GM12864 (cell line): ENCODE results near the gene SEC16A.

Experiments used
- DNase-seq: peaks from one replicate; pipeline ENCODE4 v3.0.0-alpha.2; 2011; ENCODE audit warnings: low read depth
- H3K4me3 ChIP-seq: 2 replicates; pipeline ENCODE4 v1.5.1; 2011; ENCODE audit warnings: mild to moderate bottlenecking, low read depth, low read length, control low read depth
- TF ChIP-seq, protein P1 (sequence below): IDR thresholded peaks from 2 replicates; pipeline ENCODE4 v1.5.1; 2011; ENCODE audit warnings: low read depth, mild to moderate bottlenecking, moderate library complexity, low read length, control low read depth, inconsistent platforms; ENCODE audit errors: missing control alignments

Gene SEC16A

DNA sequence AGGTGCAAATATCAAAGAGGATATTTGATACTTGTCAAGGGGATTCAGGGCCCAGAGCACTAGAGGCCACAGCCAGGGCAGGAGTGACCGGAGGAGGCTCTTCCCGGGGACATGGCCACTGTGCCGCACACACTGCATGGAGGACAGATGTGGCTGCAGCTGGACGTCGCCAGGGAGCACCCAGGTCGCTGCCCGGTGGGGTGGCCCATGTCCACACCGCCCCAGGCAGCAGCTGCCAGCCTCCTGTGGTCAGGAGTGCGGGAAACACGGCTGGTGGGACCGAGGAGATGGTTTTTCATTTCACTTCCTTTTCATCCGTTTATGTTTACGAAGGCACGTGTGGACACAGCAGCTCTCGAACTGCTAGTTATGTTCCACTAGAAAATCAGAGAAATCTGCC lies 15.1 kb downstream of the SEC16A start:
- no peak overlapping the region for H3K4me3 ChIP-seq
- TF ChIP-seq, protein P1, sequence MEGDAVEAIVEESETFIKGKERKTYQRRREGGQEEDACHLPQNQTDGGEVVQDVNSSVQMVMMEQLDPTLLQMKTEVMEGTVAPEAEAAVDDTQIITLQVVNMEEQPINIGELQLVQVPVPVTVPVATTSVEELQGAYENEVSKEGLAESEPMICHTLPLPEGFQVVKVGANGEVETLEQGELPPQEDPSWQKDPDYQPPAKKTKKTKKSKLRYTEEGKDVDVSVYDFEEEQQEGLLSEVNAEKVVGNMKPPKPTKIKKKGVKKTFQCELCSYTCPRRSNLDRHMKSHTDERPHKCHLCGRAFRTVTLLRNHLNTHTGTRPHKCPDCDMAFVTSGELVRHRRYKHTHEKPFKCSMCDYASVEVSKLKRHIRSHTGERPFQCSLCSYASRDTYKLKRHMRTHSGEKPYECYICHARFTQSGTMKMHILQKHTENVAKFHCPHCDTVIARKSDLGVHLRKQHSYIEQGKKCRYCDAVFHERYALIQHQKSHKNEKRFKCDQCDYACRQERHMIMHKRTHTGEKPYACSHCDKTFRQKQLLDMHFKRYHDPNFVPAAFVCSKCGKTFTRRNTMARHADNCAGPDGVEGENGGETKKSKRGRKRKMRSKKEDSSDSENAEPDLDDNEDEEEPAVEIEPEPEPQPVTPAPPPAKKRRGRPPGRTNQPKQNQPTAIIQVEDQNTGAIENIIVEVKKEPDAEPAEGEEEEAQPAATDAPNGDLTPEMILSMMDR = no peak
- DNase-seq = no peak

DNA sequence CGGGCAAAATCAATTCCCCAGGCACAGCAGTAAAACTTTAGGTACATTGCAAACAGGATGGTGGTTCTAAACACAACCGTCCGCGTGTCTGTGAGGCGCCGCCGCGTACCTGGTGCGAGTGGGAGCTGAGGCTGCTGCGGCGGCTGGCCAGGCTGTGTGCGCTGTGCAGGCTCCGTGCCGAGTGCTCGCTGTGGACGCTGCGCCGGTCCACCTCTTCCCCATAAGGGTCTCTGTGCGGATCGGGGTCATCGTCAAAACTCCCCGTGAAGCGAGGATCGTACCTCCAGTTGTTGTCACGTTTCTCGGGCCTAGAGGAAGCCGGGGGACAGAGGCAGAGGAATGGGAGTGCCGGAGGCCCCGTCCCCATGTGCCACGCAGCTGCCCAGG lies 16.7 kb downstream of the SEC16A start:
- H3K4me3 ChIP-seq = no peak overlapping the region
- no peak for DNase-seq
- TF ChIP-seq, protein P1 = no peak

DNA sequence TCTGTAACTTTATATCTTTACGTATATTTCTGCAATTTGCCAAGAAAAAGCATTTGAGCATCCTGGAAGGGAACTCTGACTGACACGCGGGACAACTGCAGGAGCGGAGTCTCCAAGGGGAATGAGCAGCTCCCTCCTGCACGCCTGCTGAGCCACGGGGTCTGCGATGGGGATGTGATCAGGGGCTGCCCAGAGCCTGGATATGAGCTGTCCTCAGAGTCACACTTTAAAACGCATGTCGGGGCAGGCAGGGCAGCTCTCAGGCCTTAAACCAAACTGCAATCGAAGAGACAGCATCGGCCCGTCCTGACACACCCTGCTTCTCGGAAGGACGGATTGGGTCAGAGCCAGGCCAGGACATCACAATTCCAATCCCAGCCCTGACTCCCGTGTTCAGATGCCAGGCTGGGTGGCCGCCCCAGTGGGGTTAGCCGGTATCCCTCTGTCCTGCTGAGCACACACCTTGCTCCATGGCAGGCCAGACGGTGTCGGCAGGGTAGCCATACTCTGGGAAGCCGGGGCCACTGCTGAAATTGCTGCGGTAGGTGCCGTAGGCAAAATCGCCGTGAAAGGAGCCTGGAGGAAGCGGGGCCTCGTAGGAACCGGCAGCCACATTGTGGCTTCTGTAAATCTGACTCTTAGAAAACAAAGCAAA lies 17.2 kb downstream of the SEC16A start:
- DNase-seq = no peak
- TF ChIP-seq, protein P1 = no peak
- no peak overlapping the region for H3K4me3 ChIP-seq

DNA sequence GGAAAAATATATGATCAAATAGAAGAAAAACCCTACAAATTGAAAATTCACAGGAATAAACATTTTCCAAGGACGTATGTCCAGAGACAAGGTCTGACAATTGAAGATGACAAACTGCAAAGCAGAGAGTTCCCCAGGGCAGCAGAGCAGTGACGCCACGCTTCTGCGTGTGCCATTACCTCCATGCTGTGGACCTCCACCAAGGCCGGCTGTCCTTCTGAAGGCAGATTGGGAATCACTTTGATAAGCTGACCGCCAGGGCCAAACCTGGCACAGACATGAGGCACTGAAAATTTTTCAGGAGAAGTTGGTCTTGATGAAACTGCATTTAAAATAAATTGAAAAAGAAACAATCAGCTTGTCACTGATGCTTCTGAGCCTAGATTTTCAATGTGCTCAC lies 18.6 kb downstream of the SEC16A start:
- H3K4me3 ChIP-seq = no peak overlapping the region
- DNase-seq = no peak
- TF ChIP-seq, protein P1 = no peak

DNA sequence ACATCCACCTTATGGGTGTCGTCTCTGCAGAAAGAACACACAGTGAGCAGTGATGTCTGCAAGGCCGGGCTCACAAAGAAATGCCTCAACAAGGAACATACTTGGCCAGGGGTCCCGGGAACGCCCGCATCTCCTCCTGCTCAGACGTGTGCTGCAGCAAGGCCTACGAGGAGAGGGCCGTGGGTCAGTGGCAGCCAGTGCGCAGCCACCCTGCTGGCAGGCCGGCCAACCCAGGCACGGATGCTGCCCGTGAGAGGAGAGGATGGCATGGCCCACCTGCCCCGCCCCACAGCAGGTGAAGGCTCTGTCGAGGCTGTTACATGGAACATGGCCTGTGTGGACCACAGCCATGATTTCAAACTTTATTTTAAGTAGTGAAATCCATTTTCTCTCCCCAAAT lies 19.3 kb downstream of the SEC16A start:
- TF ChIP-seq, protein P1 = no peak
- DNase-seq = no peak
- H3K4me3 ChIP-seq = no peak overlapping the region

DNA sequence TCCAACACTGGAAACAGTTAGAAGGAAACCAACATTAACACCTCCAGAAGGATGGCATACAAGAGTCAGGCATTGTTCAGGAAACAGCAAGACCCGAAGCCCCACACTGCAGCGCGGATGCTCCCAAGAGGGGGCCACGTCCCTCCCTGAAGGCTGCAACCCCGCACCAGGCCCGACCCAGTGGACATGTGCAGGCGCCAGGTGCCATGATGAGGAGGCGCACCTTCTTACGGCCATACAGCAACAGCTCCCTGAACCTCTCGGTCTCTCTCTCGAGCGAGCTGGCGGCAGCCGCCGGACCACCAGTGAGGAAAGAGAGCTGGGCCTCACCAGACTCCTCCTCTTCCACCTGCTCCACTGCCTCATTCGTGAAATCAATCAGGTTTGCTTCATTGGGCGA lies 20.2 kb downstream of the SEC16A start:
- no peak for DNase-seq
- TF ChIP-seq, protein P1 = no peak
- no peak overlapping the region for H3K4me3 ChIP-seq

DNA sequence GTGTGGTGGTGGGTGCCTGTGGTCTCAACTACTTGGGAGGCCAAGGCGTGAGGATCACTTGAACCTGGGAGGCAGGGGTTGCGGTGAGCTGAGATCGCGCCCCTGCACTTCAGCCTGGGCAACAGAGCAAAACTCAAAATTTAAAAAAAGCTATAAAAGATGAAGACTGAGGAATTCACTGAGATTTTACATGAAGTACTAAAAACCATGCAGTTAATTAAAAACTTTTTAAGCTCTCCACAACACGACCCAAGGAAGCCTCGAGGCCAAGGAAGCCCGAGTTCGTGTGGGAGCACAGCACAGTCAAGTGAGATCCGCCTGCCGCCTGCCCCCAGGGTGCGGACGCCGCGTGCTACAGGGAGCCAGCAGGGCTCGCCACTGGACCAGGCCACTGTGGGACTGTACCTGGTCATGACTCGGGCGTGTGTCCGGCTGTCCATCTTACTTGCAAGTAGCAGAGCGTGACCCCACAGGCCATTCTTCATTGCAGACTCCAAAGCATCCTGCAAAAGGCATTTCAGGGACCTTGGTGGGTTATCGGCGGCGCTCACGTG lies 22.0 kb downstream of the SEC16A start:
- TF ChIP-seq, protein P1 = no peak

More for the DNA sequence above, 22.0 kb downstream of the SEC16A start:
- no peak for DNase-seq
- H3K4me3 ChIP-seq = no peak overlapping the region
